Mucosa of rectum (tissue), 2 donors: Measurements from ENCODE around the gene DOCK3.
"Not testable (repeated sequence)": the region's sequence is repeated elsewhere in the genome, so short reads cannot be mapped to it uniquely, and the experiment has no call there.

Experiments used
- H3K27ac ChIP-seq, 2 donors: one replicate each; pipeline ENCODE4 v1.7.0; 2013; ENCODE audit warnings: inconsistent platforms in 2 of 2, low read depth in 2 of 2, low read length in 2 of 2
- H3K27me3 ChIP-seq, 2 donors: one replicate each; pipeline ENCODE4 v1.7.0; 2013; ENCODE audit warnings: low read length in 2 of 2; ENCODE audit not compliant: control insufficient read depth in 2 of 2, insufficient read depth in 2 of 2
- H3K36me3 ChIP-seq, 2 donors: one replicate each; pipeline ENCODE4 v1.7.0; 2013; ENCODE audit warnings: low read length in 2 of 2; ENCODE audit not compliant: control insufficient read depth in 2 of 2, insufficient read depth in 2 of 2
- H3K4me1 ChIP-seq, 2 donors: one replicate each; pipeline ENCODE4 v1.7.0; 2013; ENCODE audit warnings: low read length in 2 of 2, mild to moderate bottlenecking in 1 of 2; ENCODE audit not compliant: control insufficient read depth in 2 of 2, insufficient read depth in 2 of 2
- H3K4me3 ChIP-seq, 2 donors: one replicate each; pipeline ENCODE4 v1.7.0; 2013; ENCODE audit warnings: low read length in 2 of 2
- H3K9ac ChIP-seq, 2 donors: one replicate each; pipeline ENCODE4 v1.7.0; 2013; ENCODE audit warnings: low read length in 2 of 2, low read depth in 1 of 2, mild to moderate bottlenecking in 1 of 2
- H3K9me3 ChIP-seq, 2 donors: one replicate each; pipeline ENCODE4 v1.7.0; 2013; ENCODE audit warnings: low read length in 2 of 2; ENCODE audit not compliant: control insufficient read depth in 2 of 2
- donor health status: healthy.
- donor health status: Normal muscosa, but diverticular disease.

The DOCK3 gene

DNA sequence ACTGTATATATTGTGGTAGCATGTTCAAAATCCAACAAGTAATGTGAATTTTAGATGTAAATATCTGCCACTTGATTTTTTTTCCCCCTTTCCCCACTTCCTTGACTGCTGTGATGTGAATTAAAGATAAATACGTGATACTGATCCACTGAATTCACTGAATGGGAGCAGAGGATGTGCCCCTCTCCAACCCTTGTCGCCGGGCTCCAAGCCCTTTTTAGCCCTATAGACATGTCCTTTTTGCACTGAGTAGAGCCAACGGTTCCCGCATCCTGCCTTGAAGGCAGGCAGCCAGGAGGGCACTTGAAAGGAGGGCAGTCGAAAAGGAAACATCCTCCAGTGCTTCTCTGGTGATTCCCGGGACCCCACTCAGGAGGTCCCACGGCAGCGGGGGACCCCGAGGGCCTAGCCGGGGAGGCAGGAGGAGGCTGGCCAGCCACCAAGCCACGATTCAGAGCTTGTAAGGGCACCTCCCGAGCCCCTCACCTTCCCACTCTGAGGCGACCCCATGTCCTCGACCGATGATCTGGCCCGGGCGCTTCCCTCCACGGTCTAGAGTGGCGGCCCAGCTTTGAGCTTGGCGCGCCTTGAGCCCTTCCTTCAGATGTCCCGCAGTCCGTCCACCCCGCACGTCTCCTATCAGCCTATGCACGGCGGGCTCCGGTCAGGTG is 709.5 kb downstream of the DOCK3 start:
- H3K9me3 ChIP-seq = no peaks in the 10 kb centered on the region
- no peaks in the 10 kb centered on the region for H3K27me3 ChIP-seq
- peak overlapping the region; percentile 97 to 98 for H3K4me3 ChIP-seq
- peaks cover 34 to 41% of the 10 kb centered on the region in 2 donors for H3K4me1 ChIP-seq
- H3K27ac ChIP-seq = peak overlapping the region; percentile 84 to 96
- H3K36me3 ChIP-seq = peaks cover 8 to 15% of the 10 kb centered on the region in 2 donors
- peak overlapping the region; percentile 88 to 96 for H3K9ac ChIP-seq

- H3K4me1 ChIP-seq = peaks cover 36 to 47% of the 10 kb centered on the region in 2 donors
Observed at GRCh38 chr3:51384726-51385473, 710.2 kb downstream of the DOCK3 start, which contains the start of gene MANF. Gene MANF, plus strand, starts transcription at chr3:51385291. Its CDS starts 52 bp downstream, at chr3:51385343.

DNA sequence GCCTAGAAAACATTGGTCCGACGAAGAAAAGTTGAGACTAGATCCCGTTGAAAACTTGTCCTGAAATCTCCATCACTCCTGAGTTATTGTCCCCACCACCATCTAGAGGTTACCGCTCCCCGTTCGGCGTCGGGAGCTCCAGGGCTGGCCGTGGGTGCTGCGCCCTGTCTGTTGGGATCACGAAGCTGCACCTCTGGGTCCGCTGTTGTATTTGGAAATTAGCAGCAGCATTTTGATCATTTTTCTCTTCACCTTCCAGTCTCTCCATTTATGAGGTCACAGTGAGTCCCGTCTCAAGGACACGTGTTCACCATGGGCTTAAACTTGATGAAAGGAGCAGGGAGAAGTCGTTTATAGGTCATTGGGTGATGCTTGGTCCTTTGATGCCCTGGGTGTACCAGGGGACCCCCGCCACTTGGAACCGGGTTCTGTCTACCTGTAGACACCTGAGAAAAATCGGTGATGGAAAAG is 710.9 kb downstream of the DOCK3 start:
- Histone ChIP-seq H3K9ac (peak overlapping the region; percentile 74 to 84), H3K27ac (peak overlapping the region; percentile 82 to 96), H3K36me3 (peaks cover 8 to 15% of the 10 kb centered on the region in 2 donors), H3K4me1 (peaks cover 43 to 54% of the 10 kb centered on the region in 2 donors), H3K9me3 (no peaks in the 10 kb centered on the region), H3K4me3 (peak overlapping the region; percentile 89 to 98), H3K27me3 (no peaks in the 10 kb centered on the region)

More at GRCh38 chr3:51384726-51385473, 710.2 kb downstream of the DOCK3 start, which contains the start of gene MANF:
- H3K27ac ChIP-seq = peak within 1 kb of the TSS; percentile 84 to 96
- peak within 1 kb of the TSS; percentile 97 to 98 for H3K4me3 ChIP-seq
- H3K27me3 ChIP-seq = no peaks in the 10 kb centered on the region
- peak within 1 kb of the TSS; percentile 88 to 96 for H3K9ac ChIP-seq
- H3K9me3 ChIP-seq = no peaks in the 10 kb centered on the region
- H3K36me3 ChIP-seq = peaks cover 8 to 15% of the 10 kb centered on the region in 2 donors

DNA sequence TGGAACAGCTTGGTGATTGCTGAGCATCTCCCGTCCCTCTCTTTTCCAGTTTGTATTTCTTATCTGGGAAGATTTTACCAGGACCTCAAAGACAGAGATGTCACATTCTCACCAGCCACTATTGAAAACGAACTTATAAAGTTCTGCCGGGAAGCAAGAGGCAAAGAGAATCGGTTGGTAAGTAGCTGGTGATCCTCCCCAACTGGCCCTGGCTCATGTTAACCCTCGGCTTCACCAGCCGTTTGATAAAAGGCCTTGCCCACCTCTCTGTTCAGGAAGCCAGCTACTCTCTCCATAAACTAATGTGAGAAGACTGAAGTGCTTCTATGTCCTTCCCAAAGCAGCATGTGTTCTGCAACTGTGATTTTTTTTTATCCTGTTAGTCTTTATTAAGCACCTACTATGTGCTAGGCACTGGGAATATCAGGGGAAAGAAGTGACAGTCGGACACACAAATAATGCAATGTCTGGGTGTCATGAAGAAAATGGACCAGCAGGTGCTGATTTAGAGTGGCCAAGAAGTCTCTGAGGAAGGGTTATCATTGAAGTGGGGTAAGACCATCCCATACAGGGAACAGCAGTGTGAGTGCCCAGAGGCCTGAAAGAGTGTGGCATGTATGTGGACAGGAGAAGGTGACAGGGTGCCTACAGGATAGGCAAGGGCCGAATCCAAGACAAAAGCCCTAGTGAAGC is 711.6 kb downstream of the DOCK3 start:
- no peaks in the 10 kb centered on the region for H3K27me3 ChIP-seq
- peak overlapping the region; percentile 82 to 96 for H3K27ac ChIP-seq
- H3K4me1 ChIP-seq = peaks cover 45 to 56% of the 10 kb centered on the region in 2 donors
- peak overlapping the region; percentile 89 to 98 for H3K4me3 ChIP-seq
- H3K9ac ChIP-seq = peak overlapping the region; percentile 74 to 84
- H3K36me3 ChIP-seq = peaks cover 8 to 15% of the 10 kb centered on the region in 2 donors
- no peaks in the 10 kb centered on the region for H3K9me3 ChIP-seq

DNA sequence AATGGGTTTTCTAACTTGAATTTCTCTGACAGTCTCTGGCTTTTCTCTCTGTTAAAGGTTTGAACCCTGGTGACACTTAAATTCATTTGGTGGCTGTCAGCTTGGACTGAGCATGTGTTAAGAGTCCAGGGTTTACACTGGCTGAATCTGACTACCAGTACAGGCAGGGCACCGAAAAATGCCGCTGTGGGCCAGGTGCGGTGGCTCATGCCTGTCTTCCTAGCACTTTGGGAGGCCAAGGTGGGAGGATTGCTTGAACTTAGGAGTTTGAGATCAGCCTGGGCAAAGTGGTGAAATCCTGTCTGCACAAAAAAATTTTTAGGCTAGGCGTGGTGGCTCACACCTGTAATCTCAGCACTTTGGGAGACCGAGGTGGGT is 712.1 kb downstream of the DOCK3 start:
- H3K27me3 ChIP-seq = no peaks in the 10 kb centered on the region
- peak overlapping the region in 1 of 2 donors; percentile 74 for H3K9ac ChIP-seq

GRCh38 chr3:51387281-51387680 is 712.6 kb downstream of the DOCK3 start:
- H3K4me3 ChIP-seq = peak overlapping the region in 1 of 2 donors; percentile 42
- H3K27ac ChIP-seq = not testable (repeated sequence)

More for the DNA sequence above, 712.1 kb downstream of the DOCK3 start:
- Histone ChIP-seq H3K9me3 (no peaks in the 10 kb centered on the region), H3K36me3 (peaks cover 8 to 15% of the 10 kb centered on the region in 2 donors), H3K4me3 (peak overlapping the region in 1 of 2 donors; percentile 89), H3K27ac (no peak overlapping the region), H3K4me1 (peaks cover 45 to 56% of the 10 kb centered on the region in 2 donors)

DNA sequence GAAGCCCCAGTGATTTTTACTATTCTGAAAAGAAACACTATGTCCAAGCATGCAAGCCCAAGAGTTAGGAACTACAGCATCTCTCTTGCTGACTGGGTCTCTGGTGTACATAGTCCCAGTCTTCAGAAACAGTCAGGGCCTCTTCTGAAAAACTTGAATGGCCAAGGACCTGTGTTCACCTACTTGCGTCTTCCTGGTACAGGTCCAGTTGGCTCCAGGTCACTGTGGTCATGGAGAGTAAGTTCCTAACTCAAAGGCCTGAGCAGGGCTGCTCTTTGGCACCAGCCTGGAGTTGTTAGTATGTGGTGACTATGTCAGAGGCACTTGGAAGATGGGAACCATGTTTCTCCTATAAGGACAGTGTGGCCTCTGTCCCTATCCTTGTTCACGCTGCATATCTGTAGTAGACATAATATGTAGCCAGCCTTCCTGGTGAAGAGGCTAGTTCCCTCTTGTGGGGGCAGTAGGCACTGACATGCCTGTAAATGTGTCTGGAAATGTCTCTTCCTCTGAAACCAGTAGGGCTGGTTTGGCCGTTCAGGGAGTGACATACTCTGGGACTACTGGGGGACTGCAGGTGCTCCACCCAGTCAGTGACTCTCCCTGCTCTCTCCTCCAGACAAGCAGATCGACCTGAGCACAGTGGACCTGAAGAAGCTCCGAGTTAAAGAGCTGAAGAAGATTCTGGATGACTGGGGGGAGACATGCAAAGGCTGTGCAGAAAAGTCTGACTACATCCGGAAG is 713.7 kb downstream of the DOCK3 start:
- H3K9ac ChIP-seq = peak overlapping the region in 1 of 2 donors; percentile 34
- peaks cover 57 to 67% of the 10 kb centered on the region in 2 donors for H3K4me1 ChIP-seq
- no peaks in the 10 kb centered on the region for H3K27me3 ChIP-seq
- no peaks in the 10 kb centered on the region for H3K9me3 ChIP-seq
- H3K36me3 ChIP-seq = peaks cover 19 to 26% of the 10 kb centered on the region in 2 donors
- H3K27ac ChIP-seq = peak overlapping the region; percentile 64 to 76
- peak overlapping the region in 1 of 2 donors; percentile 39 for H3K4me3 ChIP-seq

More at GRCh38 chr3:51387281-51387680, 712.6 kb downstream of the DOCK3 start:
- H3K9me3 ChIP-seq, H3K9ac ChIP-seq, H3K27me3 ChIP-seq: not testable (repeated sequence)
- Histone ChIP-seq H3K4me1 (peaks cover 48 to 60% of the 10 kb centered on the region in 2 donors), H3K36me3 (peaks cover 8 to 15% of the 10 kb centered on the region in 2 donors)

DNA sequence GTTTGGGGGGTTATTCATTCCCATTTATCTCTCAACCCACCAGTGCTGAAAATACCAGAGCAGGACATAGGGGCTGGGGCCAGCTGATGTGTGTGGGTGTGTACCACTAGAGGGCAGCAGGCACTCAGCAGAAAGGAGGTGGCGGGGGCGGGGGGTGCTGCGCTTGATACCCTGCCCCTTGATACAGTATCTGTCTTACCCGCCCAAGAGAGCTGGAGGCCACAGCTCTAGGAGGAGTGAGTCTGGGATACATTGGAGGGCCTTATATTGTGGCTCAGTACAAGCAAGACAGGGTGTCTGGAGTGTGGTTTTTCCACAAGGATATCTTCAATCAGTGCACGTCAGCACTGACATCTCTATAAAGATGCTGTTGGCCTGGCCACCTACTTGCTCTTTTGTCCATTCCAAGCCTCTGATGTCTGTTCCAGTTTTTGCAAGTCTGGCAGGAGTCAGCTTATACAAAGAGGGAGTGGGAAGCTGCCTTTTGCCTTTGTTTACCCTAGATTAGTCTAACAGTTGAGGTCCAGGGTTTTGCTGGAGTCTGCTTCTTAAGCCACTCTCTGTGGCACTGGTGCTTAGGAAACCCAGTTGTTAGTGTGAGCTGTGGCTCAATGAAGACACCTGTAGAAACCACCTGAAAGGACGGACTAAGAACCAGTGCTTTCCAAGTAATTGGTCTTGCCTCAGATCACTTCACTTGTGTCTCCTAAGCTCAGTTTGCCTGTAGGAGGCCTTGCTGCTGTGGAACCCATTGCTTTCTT is 714.9 kb downstream of the DOCK3 start:
- no peaks in the 10 kb centered on the region for H3K9me3 ChIP-seq
- peak overlapping the region in 1 of 2 donors; percentile 76 for H3K27ac ChIP-seq
- no peak overlapping the region for H3K9ac ChIP-seq
- H3K27me3 ChIP-seq = no peaks in the 10 kb centered on the region
- no peak overlapping the region for H3K4me3 ChIP-seq
- H3K36me3 ChIP-seq = peaks cover 30 to 37% of the 10 kb centered on the region in 2 donors
- H3K4me1 ChIP-seq = peaks cover 54 to 58% of the 10 kb centered on the region in 2 donors
